GM21381 (cell line): Measurements from ENCODE around the gene THAP5.

Experiments
- ATAC-seq: cut with Tn5 transposase; IDR thresholded peaks from one replicate; pipeline ENCODE4 v1.9.1; 2021; ENCODE audit warnings: mild to moderate bottlenecking, moderate library complexity; ENCODE audit not compliant: unreplicated experiment

Gene THAP5

DNA sequence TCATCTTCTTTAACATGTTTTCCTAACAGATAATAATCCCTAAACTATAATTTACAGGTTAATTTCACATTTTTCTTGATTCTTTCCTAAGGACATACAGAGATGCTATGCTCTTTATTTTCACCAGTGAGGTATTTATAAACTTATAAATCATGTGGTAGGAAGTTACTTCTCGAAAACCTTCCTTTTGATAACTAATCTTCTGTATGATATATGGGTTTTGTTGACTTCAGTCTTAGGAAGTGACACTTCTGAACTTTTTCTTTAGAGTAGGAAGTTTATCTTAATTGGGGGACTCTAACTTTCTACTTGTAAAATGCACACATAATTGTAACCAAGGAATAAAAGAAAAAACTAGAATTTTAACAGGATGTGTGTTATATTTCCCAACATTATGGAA lies 33.8 kb downstream of the THAP5 start:
- ATAC-seq: no peak

DNA sequence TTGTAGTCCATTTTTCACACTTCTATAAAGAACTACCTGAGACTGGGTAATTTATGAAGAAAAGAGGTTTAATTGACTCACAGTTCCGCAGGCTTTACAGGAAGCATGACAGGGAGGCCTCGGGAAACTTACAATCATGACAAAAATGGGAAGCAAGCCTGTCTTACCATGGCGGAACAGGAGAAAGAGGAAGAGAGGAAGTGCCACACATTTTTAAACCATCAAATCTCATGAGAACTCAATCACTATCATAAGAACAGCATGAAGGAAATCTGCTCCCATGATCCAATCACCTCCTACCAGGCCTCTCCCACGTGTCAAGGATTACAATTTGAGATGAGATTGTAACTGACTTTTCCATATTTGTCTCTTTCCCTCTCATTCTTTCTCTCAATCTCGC lies 34.2 kb downstream of the THAP5 start:
- ATAC-seq: no peak

DNA sequence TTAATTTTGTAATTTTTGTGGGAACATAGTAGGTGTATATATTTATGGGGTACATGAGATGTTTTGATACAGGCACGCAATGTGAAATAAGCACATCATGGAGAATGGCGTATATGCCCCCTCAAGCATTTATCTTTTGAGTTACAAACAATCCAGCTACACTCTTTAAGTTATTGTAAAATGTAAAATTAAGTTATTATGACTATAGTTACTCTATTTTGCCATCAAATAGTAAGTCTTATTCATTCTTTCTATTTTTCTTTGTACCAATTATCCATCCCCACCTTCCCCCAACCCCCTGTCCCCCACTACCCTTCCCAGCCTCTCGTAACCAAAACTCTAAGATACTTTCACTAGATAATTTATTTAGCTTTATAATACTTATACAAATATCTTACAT lies 35.8 kb downstream of the THAP5 start:
- no peak for ATAC-seq

DNA sequence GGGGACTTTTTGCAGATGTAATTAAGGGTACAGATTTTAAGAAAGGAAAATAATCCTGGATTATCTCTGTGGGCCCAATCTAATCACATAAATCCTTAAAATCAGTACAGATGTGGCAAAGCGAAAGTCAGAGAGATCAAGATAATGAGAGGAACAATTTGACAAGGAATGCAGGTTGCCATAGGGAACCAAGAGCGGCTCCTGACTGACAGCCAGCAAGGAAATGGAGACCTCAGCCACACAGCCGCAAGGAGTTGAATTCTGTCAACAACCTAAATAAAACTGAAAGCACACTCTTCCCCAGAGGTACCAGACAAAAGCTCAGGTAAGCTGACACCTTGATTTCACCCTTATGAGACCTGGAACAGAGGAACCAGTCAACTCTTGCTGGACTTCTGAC lies 40.2 kb downstream of the THAP5 start:
- ATAC-seq: no peak

DNA sequence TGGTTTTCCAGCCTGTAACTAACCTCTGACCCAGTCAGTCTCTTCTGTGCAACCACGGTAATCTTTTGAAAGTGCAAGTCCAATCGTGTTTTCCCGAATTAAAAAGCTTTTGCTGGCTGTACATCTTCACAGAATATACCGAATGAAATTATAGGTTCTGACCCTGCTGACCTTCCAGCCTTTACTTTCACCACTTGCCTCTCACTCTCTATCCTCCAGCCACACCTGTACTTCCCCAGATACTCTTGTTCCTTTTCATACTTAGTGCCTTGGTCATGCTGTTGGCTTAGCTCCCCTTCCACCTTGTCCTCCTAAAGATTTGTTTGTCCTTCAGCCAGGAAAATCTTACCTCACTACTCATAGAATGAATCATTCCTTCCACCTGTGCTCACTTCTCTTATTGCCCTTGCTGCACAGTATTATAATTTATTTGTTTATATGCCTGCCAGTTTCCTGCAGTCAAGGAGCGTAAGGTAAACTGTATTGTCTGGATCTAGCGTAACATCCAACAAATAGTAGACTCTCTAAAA lies 41.3 kb downstream of the THAP5 start:
- ATAC-seq: no peak

DNA sequence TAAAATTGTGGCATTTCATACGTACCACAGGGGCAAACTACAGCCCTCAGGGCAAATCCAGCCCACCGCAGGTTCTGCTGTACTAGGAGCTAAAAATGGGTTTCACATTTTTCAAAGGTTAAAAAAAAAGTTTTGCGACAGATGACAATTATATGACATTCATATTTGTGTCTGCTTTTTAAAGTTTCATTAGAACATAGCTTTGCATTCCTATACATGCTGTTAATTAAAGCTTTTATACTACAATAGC lies 42.8 kb downstream of the THAP5 start:
- ATAC-seq: no peak

DNA sequence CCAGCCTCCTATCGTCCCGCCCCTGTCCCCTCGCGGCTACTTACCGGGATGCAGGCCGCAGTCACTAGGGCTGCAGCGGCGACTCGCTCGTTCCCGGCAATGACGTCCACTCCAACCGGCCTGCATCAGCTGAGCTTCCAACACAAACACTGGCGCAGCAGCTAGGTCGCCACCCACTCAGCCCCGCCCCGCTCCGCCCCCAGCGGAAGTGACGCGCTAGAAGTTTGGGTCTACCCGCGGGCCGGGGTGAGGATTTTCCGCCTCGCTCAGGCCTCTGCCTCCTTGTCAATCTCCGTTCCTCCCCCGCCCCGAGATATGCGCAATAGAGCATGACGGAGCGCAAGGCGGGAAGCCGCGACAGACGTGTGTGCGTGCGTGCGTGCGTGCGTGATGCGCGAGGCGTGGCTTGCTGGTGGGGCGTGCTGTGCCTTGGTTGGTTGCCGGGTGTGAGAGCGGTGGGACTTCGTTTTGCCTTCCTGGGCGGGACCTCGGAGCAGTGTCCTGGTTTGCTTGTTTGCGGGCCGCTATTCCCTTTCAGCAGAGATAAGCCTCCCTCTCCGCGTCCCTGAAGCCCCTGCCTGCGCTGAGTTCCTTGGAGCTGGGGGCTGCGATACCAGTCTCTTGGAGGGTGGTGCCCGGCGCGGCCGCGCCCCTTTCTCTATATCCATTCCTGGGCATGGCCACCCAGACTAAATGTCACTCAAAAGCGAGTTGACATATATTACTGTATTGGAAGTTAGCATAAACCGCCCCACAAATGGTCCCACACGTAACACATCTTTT lies 43.3 kb downstream of the THAP5 start, which contains the start of gene PNPLA8:
Gene PNPLA8 (minus strand): TSS at position 151 of the 783 bp plus-strand sequence. CDS start 10,644 bp downstream, outside the sequence.
- ATAC-seq: peak; percentile 91

DNA sequence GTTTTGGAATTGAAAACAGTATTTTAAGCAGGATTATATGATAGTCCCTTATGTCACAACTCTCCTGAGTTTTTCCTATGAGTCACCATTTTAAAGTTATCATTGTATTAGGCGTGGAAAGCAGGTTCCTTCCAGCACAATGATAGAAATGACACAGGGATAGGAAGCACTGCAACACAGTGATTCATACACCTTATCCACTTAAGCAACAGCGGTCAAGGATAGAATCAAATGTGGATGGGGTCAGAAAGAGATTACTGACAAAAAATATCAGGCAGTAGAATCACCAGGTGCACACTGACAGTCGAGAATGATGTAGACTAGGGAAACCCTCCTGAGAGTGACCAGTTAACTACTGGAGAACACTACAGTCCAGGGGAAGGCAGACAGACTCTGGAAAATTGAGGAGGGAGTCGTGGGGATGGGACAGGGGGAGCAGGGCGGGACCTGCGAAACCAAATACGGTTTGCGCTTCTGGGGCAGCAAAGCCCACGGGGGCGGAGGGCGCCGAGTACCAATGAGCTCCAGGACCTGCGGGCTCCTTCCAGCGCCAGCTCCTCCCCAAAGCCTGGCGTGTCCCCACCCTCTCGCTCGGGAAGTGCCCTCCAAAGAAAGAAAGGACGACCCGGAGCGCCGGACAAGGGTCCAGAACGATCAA lies 44.0 kb downstream of the THAP5 start:
- peak; percentile 41 for ATAC-seq

DNA sequence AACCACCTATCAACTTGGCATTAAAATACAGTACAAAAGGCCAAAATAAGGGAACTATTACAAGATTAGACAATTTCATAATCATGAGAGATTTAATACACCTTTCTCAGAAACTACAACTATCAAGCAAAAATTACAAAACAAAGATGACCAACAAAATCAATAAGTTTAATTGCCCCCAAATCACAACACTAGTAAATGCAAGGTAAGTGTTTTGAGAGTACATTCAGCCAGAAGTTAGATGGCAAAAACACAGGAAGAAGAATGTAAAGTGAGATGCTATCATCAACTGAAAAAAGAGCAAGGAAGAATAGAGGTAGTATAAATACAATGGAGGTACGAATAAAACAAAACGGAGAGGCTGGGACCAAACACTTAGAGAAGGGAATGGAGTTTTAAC lies 46.7 kb downstream of the THAP5 start:
- ATAC-seq: no peak

DNA sequence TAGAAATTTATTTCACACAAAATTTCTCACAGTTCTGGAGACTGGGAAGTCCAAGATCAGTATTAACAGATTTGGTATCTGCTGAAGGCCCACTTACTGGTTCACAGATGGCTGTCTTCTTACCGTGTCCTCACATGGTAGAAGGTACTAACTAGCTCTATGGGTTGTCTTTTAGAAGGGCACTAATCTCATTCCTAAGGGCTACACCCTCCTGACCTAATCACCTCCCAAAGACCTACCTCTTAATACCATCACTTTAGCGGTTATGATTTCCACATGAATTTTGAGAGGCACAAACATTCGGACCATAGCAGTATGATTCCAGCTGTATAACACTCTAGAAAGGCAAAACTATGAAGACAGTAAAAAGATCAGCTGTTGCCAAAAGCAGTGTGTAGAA lies 51.6 kb downstream of the THAP5 start:
- no peak for ATAC-seq

DNA sequence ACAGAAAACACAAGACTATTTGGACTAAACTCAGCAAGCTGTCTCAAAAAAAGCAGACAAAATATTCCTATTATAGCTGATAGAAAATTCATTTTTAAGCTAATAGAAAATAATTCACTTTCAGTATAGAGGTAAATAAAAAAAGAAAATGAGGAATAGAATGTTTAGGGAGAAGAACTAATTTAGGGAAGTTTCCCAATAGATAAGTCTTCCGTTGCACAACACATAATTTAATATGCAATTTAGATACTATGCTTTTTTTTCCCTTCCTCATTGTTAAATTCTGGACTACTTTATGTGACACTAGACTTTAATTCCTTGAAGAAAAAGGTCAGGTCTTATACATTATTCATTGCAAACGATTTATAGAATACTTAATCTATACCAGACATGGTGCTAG lies 53.9 kb downstream of the THAP5 start:
- ATAC-seq: no peak

DNA sequence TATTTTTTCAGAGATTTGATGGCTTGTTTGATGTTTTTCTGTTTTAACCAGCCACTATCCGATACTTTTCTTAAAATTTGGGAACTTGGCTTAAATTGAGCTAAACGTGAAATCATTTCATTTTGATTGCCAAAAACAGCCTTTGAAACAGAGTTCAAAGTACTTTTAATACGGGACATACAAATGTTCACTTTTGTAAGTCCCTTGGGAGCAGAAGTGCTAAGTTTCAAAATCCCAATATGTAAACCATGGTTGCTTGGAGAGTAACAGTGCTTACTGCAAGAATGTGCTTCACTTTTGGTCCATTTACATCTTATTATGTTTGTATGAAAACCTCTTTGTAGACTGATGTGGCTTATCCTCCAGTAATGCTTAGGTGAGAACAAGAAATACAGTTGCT lies 54.5 kb downstream of the THAP5 start:
- no peak for ATAC-seq
